Measurements from ENCODE around the gene MYO9A. TPM values are rescaled to one million over a fixed set of nuclear protein-coding genes. Genes with fewer than 3 reads are reported as not detected.

Gene MYO9A
- total and polyA plus RNA-seq, 2 donors (not counting 1 experiment from before 2014, with no cell fraction given): 6.2 to 66.1 TPM

DNA sequence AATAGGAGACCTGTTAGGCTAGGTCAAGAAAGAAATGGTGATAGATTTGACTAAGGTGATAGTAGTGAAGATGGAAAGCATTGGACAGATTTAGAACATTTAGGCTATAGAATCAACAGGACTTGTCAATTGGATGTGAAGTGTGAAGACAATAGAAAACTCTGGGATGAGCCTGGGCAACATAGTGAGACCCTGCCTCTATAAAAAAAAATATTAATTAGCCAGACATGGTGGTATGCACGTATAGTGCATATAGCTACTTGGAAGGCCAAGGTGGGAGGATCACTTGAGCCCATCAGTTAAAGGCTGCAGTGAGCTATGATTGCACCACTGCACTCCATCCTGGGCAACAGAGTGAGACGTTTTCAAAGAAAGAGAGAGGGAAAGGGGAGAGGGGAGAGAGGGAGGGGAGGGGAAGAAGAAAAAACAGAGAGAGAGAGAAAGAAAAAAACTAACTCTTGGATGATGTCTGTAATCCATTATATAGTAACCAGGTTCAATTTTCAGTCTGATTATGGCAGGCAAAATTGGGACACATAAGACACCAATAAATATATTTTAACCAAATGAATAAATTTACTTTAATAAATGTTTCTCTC is 9.9 kb upstream of the MYO9A start:
- intact Hi-C loops (cut with micrococcal nuclease): no loop called here
- Histone ChIP-seq H3K9ac (ENCODE audit: low read length) (no peak overlapping the region), H4K20me1 (ENCODE audit: control insufficient read depth, insufficient read depth, low read length, poor library complexity, severe bottlenecking) (no peaks in the 10 kb centered on the region), H3K4me1 (ENCODE audit: control insufficient read depth in 2 of 2, insufficient read depth in 2 of 2, low read length in 2 of 2) (no peaks in the 10 kb centered on the region), H3K27me3 (replicated peaks in 1 of 4; ENCODE audit: control extremely low read depth in 1 of 4, control insufficient read depth in 3 of 4, insufficient read depth in 4 of 4, low read length in 3 of 4) (no peaks in the 10 kb centered on the region), H3K4me3 (ENCODE audit: control extremely low read depth in 1 of 5, extremely low read depth in 1 of 5, insufficient read depth in 1 of 5, low read depth in 2 of 5, low read length in 4 of 5) (no peak overlapping the region), H2AFZ (ENCODE audit: insufficient read depth, low read depth, low read length, poor library complexity, severe bottlenecking) (no peak overlapping the region), H3K4me2 (replicated peaks; ENCODE audit: low read depth, low read length, poor library complexity, severe bottlenecking) (no peak overlapping the region), H3K27ac (ENCODE audit: low read length in 2 of 2) (no peak overlapping the region), H3K79me2 (ENCODE audit: control insufficient read depth, insufficient read depth, low read length) (no peaks in the 10 kb centered on the region), H3K9me3 (ENCODE audit: control extremely low read depth in 1 of 3, control insufficient read depth in 2 of 3, insufficient read depth in 1 of 3, low read length in 2 of 3) (no peaks in the 10 kb centered on the region), H3K36me3 (replicated peaks in 1 of 2; ENCODE audit: control extremely low read depth in 1 of 2, control insufficient read depth in 1 of 2, extremely low read depth in 1 of 2, insufficient read depth in 2 of 2, low read length in 1 of 2) (no peaks in the 10 kb centered on the region)
- Mint-ChIP-seq H3K9me3 (ENCODE audit: insufficient read depth) (no peaks in the 10 kb centered on the region), H3K27ac (no peak overlapping the region), H3K4me1 (peaks cover 3% of the 10 kb centered on the region), H3K27me3 (no peaks in the 10 kb centered on the region), H3K4me3 (no peak overlapping the region)
- DNase-seq: no peak
- no peak for TF ChIP-seq EZH2 (IDR thresholded peaks at IDR 0.05; ENCODE audit: borderline replicate concordance, insufficient read depth, low read depth, low read length, poor library complexity, severe bottlenecking)
- ATAC-seq (ENCODE audit: low read depth): no peak
- ChIA-PET POLR2A (interaction anchor here (0.5 to 0.6 kb wide), 2 partner anchors 10 kb away, joined by 4 to 7 read pairs; partner anchors contain the start of genes MYO9A and SENP8), CTCF (interaction anchor here (0.7 to 1.3 kb wide), 2 partner anchors 12 to 384 kb away, joined by 4 to 5 read pairs; no protein-coding TSS in a partner anchor)
- 100% methylated on average over 1 of the region's 2 CpGs for WGBS (ENCODE audit: insufficient coverage)

DNA sequence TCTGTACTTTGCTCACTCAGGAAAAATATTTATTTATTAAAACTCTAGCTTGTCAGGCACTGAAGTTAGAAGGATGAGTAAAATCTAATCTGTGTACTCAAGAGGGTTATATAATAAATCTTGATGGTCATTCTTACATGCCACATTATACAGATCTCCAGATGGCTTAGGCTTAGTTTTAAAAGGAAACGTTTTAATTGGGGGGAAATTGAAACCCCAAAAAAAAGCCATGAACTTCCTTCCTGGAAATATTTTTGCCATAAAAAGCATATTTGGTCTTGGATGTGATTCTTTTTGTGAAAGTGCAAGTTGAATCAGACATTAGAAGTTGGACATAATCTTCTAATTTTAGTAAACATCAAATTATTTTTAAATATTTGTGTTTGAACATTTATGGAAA is 6.3 kb upstream of the MYO9A start:
- WGBS (ENCODE audit: insufficient coverage): no CpG with 5 or more reads among the region's 1 CpG
- no peak for TF ChIP-seq CTCF (IDR thresholded peaks at IDR 0.05)
- TF ChIP-seq EZH2 (IDR thresholded peaks at IDR 0.05; ENCODE audit: borderline replicate concordance, insufficient read depth, low read depth, low read length, poor library complexity, severe bottlenecking): no peak
- H2AFZ ChIP-seq (ENCODE audit: insufficient read depth, low read depth, low read length, poor library complexity, severe bottlenecking): no peak overlapping the region
- no peaks in the 10 kb centered on the region for H4K20me1 ChIP-seq (ENCODE audit: control insufficient read depth, insufficient read depth, low read length, poor library complexity, severe bottlenecking)
- CTCF ChIA-PET: no interaction called here
- H3K9ac ChIP-seq (ENCODE audit: low read length): no peak overlapping the region
- Mint-ChIP-seq H3K9me3 (ENCODE audit: insufficient read depth) (no peaks in the 10 kb centered on the region), H3K27me3 (no peaks in the 10 kb centered on the region), H3K4me1 (peaks cover 3% of the 10 kb centered on the region), H3K27ac (no peak overlapping the region), H3K4me3 (no peak overlapping the region)
- ATAC-seq (ENCODE audit: low read depth): no peak
- no peaks in the 10 kb centered on the region for H3K79me2 ChIP-seq (ENCODE audit: control insufficient read depth, insufficient read depth, low read length)
- DNase-seq: no peak
- H3K36me3 ChIP-seq (replicated peaks in 1 of 2; ENCODE audit: control extremely low read depth in 1 of 2, control insufficient read depth in 1 of 2, extremely low read depth in 1 of 2, insufficient read depth in 2 of 2, low read length in 1 of 2): no peaks in the 10 kb centered on the region
- H3K27me3 ChIP-seq (replicated peaks in 1 of 4; ENCODE audit: control extremely low read depth in 1 of 4, control insufficient read depth in 3 of 4, insufficient read depth in 4 of 4, low read length in 3 of 4): no peaks in the 10 kb centered on the region
- H3K4me2 ChIP-seq (replicated peaks; ENCODE audit: low read depth, low read length, poor library complexity, severe bottlenecking): no peak overlapping the region
- H3K4me3 ChIP-seq (ENCODE audit: control extremely low read depth in 1 of 5, extremely low read depth in 1 of 5, insufficient read depth in 1 of 5, low read depth in 2 of 5, low read length in 4 of 5): no peak overlapping the region
- no peak overlapping the region for H3K27ac ChIP-seq (ENCODE audit: low read length in 2 of 2)
- peaks cover 0 to under 1% of the 10 kb centered on the region in 2 donors for H3K4me1 ChIP-seq (ENCODE audit: control insufficient read depth in 2 of 2, insufficient read depth in 2 of 2, low read length in 2 of 2)
- no peaks in the 10 kb centered on the region for H3K9me3 ChIP-seq (ENCODE audit: control extremely low read depth in 1 of 3, control insufficient read depth in 2 of 3, insufficient read depth in 1 of 3, low read length in 2 of 3)
- POLR2A ChIA-PET: no interaction called here
- intact Hi-C loops (cut with micrococcal nuclease): no loop called here

Data from B cell (primary cell).